GM21381 (cell line): ENCODE results near the gene KCNT2.
"Not testable (repeated sequence)": the region's sequence is repeated elsewhere in the genome, so short reads cannot be mapped to it uniquely, and the experiment has no call there.

Experiments
- ATAC-seq: cut with Tn5 transposase; IDR thresholded peaks from one replicate; pipeline ENCODE4 v1.9.1; 2021; ENCODE audit warnings: mild to moderate bottlenecking, moderate library complexity; ENCODE audit not compliant: unreplicated experiment

KCNT2 gene

DNA sequence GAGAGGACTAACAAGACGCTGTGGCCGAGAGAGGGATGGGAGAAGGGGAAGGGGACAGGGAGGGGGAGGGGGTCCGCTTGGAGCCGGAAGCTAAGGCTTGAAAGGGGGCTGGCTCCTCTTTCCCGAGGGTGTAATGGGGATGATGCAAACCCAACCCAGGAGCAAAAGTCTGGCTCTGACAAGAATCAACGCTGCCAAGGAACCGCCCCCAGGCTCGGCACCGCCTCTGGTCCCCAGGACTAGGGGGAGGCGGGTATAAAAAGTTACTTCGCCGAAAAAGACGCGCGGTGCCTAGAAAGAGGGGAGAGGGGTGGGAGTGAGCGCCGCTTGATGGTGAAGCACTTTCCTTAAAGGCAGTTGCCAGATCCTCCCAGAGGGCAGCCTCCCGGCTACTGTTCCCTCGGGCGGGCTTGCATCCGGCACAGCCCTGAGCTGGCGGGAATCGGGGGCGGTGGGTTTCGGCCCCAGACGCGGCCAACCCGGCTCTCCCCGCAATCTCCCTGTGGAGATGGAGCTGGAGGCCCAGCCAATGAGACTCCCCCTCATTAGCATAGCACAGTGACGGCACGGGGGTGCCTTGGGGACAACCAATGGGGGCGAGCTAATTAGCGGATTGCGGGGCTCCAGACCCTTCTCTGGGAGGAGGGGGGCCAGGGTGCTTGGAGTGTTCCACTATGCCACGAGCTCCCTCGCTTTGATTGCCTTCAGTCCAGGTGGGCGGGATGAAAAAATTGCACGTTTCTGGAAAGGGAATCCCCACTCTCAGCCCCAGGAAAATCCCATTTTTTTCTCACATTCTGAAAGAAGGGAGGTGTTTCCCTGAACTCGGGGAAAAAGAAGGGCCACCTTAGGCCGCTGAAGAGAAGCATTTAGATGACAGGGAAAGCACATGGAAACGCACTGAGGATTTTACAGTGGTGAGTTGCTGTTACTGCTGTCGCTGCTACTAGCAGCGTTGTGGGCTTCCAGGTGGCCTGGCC is at the start of gene KCNT2:
KCNT2 (minus strand) TSS at position 51 of the 980 bp plus-strand sequence. CDS start 131 bp downstream, outside the sequence.
- ATAC-seq = no peak

DNA sequence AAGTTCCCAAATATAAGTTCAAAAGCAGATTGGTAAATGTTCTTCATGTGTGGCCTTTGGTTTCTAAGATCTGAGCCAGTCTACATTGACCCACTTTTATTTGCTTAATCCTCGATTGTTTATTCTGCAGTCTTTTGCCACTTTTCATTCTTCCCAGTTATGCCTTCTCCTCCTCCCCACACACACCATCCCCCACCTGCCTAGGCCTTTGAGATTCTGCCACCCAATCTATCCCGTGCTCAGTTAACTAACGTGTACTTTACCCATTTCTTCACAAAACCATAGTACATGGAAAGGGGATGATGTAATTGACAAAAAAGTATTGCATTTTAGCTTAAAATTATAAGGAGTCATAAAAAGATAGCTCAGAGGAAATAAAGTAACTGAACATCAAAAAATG is 47.3 kb upstream of the KCNT2 start:
- no peak for ATAC-seq

DNA sequence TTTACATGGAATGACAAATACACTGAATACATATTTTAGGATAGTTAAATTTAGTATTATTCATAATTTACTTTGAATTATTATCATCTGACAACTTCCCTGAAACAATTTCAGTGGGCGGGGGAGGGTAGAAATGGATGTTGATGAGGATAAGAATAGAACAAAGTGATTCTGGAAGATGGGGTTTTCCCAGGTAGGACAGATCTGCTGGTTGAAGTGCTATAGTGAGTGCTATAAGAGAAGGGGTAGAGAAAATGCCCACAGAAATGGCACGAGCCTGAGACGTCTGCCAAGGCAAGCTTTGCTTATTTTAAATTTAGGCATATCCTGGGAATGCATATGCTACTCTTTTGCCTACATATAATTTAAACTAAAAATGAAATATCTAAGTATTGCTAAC is 46.8 kb upstream of the KCNT2 start:
- no peak for ATAC-seq

DNA sequence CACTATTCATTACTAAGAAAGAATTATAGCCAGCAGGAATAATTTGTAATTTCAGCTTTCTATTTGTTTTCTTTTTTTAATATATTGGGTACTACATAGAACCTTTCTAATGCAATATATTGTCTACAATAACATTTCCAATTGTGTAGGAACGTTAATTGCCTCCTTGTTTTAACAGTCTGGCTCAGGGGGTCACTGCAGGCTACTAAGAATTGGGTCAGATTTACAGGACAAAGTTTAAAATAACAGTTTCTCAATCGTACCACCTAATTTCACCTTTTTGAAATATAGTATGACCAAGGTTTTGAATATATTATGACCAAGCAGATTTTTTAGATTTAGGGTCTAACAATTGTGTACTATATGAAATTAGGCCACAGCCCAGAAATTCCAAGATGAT is 46.0 kb upstream of the KCNT2 start:
- no peak for ATAC-seq

DNA sequence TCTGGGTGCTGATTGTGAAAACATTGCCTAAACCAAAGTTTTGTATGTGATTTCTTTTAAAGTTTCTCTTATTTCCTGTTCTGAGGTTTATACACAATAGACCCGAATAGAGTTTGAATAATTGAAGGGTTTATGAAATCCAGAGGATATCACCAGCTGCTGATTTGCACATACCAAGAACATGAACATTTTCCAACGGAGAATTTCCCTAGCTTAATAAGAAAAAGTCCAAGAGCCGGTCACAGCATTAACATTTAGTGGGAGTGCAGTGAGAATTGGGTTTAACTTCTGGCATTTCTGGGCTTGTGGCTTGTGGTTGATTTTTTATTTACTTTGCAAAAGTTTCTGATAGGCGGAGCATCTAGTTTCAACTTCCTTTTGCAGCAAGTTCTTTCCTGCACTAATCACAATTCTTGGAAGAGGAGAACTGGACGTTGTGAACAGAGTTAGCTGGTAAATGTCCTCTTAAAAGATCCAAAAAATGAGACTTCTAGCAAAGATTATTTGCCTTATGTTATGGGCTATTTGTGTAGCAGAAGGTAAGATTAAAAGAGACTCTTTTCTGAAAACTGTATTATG is 43.5 kb upstream of the KCNT2 start, which contains the start of gene CFH:
CFH (plus strand) TSS at position 407 of the 579 bp plus-strand sequence; CDS start at position 482, 75 bp downstream.
- no peak for ATAC-seq

DNA sequence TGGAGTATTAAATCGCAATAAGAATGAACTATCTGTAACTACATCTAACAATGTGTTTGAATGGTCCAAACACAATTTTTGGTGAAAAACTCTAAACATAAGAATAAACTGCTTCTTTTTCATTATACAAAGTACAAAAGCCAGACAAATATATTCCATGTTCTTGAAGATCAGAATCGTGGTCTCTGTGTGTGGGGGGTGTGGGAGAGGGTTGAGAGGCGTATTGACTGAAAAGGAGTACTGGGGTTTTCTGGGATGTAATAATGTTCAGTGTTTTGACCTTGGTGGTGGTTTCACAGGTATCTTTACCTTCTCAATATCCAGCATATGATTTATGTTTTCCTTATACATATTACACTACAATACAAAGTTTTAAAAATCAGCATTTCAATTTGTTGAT is 42.8 kb upstream of the KCNT2 start:
- ATAC-seq = no peak

DNA sequence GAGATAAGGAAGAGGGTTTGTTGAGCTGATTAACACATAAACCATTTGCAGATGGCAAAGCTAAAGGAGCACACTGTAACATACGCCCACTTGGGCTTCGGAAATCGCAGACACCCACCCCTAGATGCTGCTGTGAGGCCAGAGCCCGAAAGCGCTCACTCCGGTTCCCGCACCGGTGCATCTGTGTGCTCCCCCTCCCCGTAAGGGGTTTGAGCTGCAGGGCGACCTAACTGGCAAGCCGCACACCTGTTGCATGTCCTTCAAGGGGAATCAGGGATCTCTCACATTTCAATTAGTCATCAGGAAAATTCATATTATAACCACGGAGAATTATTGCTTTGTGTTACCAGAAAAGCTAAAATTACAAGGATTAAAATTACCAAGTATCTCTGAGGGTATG is 42.2 kb upstream of the KCNT2 start:
- no peak for ATAC-seq

DNA sequence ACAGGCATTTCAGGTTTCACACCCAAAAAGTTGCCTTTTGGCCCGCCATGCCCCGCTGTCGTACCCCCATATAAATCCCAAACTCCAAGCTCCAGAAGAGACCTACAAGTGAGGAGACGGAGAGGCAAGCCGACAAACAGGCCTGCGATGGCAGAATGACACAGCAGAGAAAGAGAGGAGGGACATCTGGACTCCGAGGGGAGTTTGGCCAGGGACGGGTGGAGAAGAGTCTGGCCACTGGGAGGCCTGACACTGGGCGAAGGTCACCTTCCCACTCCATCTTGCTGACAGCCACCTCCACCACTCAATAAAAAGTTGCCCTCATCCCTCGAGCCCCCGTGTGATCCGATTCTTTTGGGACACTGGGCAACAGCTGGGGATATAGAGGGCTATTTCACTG is 41.8 kb upstream of the KCNT2 start:
- no peak for ATAC-seq

DNA sequence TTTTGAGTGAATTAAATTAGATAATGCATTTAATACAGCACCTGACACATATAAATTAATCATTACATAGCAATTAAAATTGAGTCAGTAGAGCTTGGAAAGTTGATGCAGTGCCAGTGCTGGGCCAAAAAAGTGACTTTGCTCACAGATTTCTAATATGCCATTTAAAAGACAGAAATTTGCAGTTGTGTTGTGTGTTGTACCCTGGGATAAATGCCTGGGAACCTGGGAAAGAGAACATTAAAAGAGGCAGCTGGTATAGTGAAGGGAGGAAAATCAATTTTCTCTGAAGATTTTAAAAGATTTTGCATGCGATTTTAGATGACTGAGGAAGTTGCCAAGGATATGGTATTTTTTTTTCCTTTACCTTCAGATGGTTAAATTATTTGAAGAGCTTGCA is 32.7 kb upstream of the KCNT2 start:
- no peak for ATAC-seq

DNA sequence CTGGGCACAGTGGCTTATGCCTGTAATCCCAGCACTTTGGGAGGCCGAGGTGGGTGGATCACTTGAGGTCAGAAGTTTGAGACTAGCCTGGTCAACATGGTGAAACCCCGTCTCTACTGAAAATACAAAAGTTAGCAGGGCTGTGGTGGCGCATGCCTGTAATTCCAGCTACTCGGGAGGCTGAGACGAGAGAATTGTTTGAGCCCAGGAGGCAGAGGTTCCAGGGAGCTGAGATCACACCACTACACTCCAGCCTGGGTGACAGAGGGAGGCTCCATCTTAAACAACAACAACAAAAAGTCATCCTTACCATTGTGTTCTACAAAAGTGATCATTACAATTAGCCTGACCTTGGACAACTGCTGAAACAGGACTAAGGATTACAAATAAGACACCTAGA is 31.1 kb upstream of the KCNT2 start:
- ATAC-seq = not testable (repeated sequence)

DNA sequence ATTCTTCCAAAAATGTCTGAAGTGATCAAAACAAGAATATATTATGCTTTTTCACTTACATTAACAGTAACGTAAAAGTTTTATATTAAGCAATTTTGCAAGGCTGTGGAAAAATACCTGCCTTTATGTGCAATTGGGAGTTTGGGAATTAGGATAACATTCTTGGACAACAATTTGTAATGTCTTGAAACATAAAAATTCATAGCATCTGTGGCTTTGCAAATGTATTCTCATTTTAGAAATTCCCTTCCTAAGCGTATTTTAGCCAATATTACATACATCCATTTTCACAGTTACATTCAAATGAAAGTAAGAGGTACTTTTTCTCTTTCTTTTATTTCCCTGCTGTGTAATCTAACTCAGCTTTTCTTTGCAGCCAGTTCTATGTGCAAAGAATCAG is 30.2 kb upstream of the KCNT2 start:
- no peak for ATAC-seq

DNA sequence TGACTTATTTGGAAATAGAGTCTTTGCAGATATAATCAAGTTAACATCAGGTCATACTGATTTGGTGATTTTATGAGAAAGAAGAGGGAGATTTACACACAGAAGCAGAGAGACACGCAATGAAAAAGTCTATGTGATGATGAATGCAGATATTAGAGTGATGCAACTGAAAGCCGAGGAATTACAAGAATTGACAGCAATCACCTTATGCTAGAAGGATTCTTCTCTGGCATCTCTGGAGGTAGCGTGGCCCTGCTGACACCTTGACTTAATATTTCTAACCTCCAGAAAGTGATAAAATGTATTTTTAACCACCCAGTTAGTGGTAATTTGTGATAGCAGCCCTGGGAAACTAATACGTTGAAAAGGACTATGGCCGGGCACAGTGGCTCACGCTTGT is 29.4 kb upstream of the KCNT2 start:
- no peak for ATAC-seq

DNA sequence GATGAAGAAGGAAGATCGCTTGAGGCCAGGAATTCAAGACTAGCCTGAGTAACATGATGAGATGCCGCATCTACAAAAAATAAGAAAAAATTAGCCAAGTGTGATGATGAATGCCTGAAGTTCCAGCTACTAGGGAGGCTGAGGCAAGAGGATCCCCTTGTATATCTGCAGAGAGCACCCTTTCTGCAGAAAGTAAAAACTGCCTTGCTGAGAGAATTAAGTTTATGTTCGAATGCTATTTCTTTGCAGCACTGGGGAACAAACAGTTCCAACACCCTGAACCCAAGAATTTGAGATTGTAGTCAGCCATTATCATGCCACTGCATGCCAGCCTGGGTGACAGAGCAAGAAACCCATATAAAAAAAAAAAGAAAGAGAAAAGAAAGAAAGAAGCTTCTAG is 20.6 kb upstream of the KCNT2 start:
- ATAC-seq = no peak

DNA sequence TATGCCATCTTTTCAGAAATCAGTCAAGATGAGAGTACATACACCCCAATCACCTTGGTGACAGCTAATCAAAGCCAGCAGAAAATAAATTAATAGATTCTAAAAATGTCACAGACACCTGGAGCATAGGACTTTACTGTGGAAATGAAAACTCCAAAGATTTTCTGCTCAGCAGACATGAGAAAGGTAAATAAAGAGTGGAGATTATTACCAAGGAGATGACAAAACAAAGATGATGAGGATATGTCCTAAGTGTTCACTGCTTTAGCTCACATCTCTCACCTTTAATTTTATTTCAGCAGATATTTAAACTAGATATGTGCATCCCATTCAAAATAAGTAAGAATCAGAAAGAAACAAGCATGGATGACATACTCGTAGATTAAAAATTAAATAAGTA is 14.8 kb upstream of the KCNT2 start:
- no peak for ATAC-seq

DNA sequence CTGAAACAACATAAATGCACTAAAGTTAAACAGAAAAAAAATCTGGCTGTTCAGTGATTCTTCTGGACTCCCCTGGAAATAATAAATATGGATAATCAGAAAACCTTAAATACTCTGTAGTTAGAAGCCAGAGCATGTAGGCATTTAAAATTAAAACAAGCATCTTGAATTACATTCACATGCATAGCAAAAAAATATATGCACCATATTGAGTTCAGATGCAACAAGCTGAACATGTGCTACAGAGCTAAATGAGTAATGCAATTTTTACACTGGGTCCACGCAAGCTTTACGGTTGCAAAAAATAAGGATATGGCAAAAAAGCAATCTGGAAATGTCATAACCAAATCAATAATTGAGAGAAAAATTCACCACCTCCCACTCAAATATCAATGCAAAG is 11.5 kb upstream of the KCNT2 start:
- ATAC-seq = no peak

DNA sequence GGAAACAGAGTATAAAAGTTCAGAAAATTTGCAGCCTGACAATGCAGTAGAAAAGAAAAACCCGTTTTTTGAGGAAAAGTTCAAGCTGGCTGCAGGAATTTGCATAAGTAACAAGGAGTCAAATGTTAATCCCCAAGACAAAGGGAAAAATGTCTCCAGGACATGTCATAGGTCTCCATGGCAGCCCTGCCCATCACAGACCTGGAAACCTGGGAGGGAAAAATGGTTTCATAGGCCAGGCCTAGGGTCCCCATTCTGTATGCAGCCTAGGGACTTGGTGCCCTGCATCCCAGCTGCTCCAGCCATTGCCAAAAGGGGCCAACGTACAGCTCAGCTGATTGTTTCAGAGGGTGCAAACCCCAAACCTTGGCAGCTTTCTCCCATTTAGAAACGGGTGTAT is 3.6 kb upstream of the KCNT2 start:
- ATAC-seq = no peak

DNA sequence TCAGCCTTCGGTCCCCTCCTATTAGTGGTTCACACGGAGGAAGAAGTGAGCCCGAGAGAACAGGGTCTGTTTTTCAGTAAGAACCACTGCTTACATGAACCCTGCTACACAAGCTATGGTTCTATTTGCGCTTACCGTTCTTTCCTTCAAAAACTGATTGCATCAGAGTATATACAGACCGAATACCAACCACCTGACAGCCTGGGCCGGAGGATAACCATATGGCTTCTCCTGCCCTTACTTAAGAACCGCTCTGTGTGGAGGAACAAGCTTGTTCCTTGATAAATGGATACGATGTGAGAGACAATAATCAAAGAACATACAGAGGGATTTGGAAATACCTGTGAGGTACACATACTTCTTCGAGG is 1.1 kb upstream of the KCNT2 start:
- no peak for ATAC-seq

DNA sequence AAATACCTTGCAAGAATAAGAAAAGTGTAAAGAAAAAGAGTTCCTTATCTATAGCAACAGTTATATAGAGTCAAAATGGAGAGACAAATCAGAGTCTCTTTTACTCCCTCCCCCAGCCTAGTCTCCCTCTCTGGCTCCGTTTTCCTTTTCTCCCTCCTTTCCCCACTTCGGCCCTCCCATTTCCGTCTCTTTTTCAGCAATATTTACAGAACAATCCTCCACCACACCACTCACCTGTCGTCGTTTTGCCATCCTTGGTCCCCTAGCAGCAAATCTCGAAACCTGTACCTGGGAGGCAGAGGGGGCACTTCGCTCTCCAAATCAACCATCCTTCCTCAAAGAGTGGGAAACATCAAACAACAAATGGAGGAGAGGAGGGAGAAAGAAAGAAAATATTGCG is 259 bp downstream of the KCNT2 start:
- ATAC-seq = no peak

DNA sequence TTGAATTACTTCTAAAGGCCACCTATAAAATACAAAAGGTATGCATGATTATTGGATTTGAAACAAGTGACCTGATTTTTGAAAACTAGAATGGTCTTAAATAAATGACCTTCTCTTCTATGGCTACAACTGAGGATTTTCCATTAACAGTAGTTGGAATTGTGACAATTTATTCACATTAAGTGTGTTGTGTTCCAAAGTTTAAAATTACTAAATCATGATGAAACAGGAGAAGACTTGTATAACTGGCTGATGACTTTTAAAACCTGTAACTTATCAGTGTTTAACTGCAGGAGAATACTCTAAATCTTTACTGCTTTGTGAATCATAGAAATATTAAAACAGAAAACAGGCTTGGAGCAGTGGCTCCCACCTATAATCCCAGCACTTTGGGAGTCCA is 4.6 kb downstream of the KCNT2 start:
- ATAC-seq = no peak

DNA sequence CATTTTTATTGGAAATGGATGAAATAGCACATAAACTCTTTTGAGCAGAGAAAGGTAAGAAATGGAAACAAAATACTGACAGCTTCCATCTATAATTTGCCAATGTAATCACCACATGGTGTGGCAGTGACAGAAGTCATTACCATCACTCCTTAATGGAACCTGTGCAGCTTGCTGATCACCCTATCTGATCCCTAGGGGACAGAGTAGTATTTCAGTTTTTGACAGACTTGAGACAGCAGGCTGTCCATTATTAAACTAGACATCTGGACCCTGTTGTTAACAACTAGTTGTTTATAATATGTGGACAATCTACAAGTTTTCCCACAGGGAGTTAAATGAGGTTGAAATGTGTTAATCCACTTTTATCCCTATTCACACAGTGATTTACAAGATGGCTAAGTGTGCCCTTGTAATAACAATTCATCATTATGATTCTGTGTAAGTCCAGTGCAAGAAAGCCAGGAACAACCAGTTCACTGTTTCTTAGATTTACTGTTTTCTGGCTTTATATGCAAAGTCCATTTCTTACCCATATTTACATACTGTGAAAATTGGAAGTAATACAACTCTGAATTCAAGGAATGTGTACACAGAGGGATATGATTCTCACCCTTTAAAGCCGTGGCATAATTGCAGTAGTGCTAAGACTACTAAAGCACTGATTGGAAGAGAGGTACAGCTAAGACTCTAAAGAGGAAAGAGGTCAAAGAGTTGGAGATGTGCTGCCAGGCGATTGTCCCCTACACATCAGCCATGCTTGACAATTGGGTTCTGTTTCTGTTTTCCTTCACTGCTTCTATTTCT is 9.1 kb downstream of the KCNT2 start:
- no peak for ATAC-seq

DNA sequence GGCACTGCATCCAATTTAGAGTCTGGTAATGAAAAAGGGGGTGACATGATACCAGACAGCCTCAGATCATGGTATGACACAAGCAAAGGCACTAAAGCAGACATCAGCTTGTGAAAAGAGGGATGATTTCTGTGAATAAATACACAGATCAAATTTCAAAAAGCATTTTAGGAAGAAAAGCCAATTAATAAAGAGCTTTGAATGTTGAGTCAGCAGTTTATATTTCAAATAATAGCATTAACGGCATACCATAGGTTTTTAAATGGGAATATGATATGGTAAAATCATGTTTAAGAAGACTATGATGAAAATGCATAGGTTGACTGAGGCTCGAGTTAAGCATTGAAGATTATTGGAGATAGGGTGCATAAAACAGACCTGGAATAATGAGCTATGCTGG is 13.5 kb downstream of the KCNT2 start:
- no peak for ATAC-seq

DNA sequence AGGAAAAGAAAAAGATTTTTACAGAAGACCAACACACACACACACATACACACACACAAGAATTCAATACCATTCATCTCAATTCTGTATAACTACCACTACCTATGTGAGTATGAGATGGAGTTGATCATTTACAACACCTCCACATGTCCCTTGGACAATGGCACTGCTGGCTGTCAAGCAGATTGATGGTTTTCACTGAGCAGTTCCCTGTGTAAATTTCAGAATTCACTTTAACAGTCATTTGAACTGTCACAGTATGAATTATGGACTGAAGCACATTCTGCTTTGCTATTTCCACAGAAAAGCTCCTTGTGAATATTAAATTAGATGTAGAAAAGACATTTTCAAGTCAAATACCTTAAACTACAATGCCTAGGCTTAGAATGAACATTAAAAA is 14.3 kb downstream of the KCNT2 start:
- no peak for ATAC-seq
